PFSK-1 (cell line): ENCODE results near the gene TANGO6.

Source experiments
- POLR2AphosphoS5 ChIP-seq: IDR thresholded peaks from 2 replicates; pipeline ENCODE4 v1.6.1; 2012; ENCODE audit warnings: low read depth, mild to moderate bottlenecking, control low read depth, low read length, moderate library complexity
- SIN3A ChIP-seq: IDR thresholded peaks from 2 replicates; pipeline ENCODE4 v1.6.1; 2012; ENCODE audit warnings: mild to moderate bottlenecking, low read length, moderate library complexity, borderline replicate concordance; ENCODE audit not compliant: insufficient read depth
- TAF1 ChIP-seq: IDR thresholded peaks from 2 replicates; pipeline ENCODE4 v1.6.1; 2012; ENCODE audit warnings: low read length, control low read depth, borderline replicate concordance; ENCODE audit not compliant: insufficient read depth
- TF ChIP-seq, protein P1 (sequence below), 2 experiments: IDR thresholded peaks; 2 replicates each; pipeline versions ENCODE4 v1.6.1 to v1.8.0; 2011 to 2012; ENCODE audit warnings: low read depth in 2 of 2, low read length in 2 of 2, control low read depth in 1 of 2, inconsistent platforms in 1 of 2, mild to moderate bottlenecking in 1 of 2, moderate library complexity in 1 of 2; ENCODE audit not compliant: insufficient read depth in 1 of 2

DNA sequence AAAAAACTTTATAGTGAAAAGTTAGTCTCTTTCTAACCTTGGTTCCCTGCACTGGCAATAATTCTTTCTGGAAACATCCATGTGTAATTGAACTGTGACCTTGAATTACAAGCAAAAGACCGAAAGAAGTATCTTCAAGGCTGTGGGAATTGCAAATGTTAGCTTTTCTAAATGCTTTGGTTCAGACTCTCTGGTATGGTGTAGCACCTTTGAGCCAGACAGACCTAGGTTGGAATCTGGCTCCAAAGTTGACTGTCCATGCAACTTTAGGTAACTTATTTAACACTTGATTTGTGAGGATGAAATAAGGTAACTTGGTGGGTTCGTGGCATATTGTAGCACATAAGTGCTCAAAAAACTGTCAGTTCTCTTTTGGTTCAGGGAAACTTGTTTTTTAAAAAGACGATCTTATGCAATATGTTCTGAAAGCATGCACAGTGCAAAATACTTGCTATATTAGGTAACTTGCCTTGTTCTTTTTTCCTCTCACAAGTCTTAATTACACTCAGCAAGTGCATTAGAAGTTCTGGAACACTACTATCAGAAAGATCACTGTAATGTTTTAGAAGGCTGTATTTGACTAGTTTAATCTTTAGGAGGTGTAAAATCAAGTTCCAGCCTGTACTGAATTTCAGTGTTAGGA is 46.3 kb downstream of the TANGO6 start:
- TF ChIP-seq POLR2AphosphoS5 (no peak), SIN3A (no peak), TAF1 (no peak)
- TF ChIP-seq, protein P1, sequence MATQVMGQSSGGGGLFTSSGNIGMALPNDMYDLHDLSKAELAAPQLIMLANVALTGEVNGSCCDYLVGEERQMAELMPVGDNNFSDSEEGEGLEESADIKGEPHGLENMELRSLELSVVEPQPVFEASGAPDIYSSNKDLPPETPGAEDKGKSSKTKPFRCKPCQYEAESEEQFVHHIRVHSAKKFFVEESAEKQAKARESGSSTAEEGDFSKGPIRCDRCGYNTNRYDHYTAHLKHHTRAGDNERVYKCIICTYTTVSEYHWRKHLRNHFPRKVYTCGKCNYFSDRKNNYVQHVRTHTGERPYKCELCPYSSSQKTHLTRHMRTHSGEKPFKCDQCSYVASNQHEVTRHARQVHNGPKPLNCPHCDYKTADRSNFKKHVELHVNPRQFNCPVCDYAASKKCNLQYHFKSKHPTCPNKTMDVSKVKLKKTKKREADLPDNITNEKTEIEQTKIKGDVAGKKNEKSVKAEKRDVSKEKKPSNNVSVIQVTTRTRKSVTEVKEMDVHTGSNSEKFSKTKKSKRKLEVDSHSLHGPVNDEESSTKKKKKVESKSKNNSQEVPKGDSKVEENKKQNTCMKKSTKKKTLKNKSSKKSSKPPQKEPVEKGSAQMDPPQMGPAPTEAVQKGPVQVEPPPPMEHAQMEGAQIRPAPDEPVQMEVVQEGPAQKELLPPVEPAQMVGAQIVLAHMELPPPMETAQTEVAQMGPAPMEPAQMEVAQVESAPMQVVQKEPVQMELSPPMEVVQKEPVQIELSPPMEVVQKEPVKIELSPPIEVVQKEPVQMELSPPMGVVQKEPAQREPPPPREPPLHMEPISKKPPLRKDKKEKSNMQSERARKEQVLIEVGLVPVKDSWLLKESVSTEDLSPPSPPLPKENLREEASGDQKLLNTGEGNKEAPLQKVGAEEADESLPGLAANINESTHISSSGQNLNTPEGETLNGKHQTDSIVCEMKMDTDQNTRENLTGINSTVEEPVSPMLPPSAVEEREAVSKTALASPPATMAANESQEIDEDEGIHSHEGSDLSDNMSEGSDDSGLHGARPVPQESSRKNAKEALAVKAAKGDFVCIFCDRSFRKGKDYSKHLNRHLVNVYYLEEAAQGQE (IDR thresholded peaks at IDR 0.05; ENCODE audit: insufficient read depth in 1 of 2, low read depth in 2 of 2, low read length in 2 of 2) = no peak
